Skeletal muscle tissue (tissue), 4 donors: ENCODE measurements around the gene PBX1. TPM values are rescaled to one million over a fixed set of nuclear protein-coding genes. Genes with fewer than 3 reads are reported as not detected.
A peak's percentile ranks its signal among the peaks of the same experiment; 100 is the strongest.

Experiments
- H3K27ac ChIP-seq: one replicate; pipeline ENCODE4 v1.7.0; 2013; ENCODE audit warnings: mild to moderate bottlenecking, low read depth, low read length, inconsistent platforms
- H3K27me3 ChIP-seq, 3 donors: one replicate each; pipeline ENCODE4 v1.7.0; 2013; ENCODE audit warnings: low read length in 3 of 3; ENCODE audit not compliant: control insufficient read depth in 3 of 3, insufficient read depth in 3 of 3
- H3K36me3 ChIP-seq, 3 donors: one replicate each; pipeline ENCODE4 v1.7.0; 2013; ENCODE audit warnings: low read length in 3 of 3; ENCODE audit not compliant: control insufficient read depth in 3 of 3, insufficient read depth in 3 of 3
- H3K4me1 ChIP-seq, 3 donors: one replicate each; pipeline ENCODE4 v1.7.0; 2013; ENCODE audit warnings: low read length in 3 of 3, mild to moderate bottlenecking in 3 of 3; ENCODE audit not compliant: control insufficient read depth in 3 of 3, insufficient read depth in 3 of 3
- H3K4me3 ChIP-seq, 3 donors: one replicate each; pipeline ENCODE4 v1.7.0; 2013; ENCODE audit warnings: low read length in 3 of 3
- H3K9ac ChIP-seq, 3 donors: one replicate each; pipeline ENCODE4 v1.7.0; 2013; ENCODE audit warnings: low read length in 3 of 3, mild to moderate bottlenecking in 3 of 3, moderate library complexity in 2 of 3, low read depth in 1 of 3
- H3K9me3 ChIP-seq, 3 donors: one replicate each; pipeline ENCODE4 v1.7.0; 2013; ENCODE audit warnings: low read length in 3 of 3; ENCODE audit not compliant: control insufficient read depth in 3 of 3
- total RNA-seq: library from RNA; depleted of rRNA; stranded (reverse); fragments of >200 nt; gene quantifications from one replicate; pipeline ENCODE4 v1.2.3, GENCODE V29; 2014
- donor health status: Osteomylitis.

Gene PBX1
- total RNA-seq, 1 donor from 2014 or later = 53.2 TPM

- no peaks in the 10 kb centered on the region for H3K27me3 ChIP-seq
- H3K36me3 ChIP-seq = peaks cover 0 to 3% (median 0%) of the 10 kb centered on the region in 3 donors
- peak overlapping the region in 1 of 3 donors; percentile 25 for H3K9ac ChIP-seq
- no peaks in the 10 kb centered on the region for H3K9me3 ChIP-seq
- peak overlapping the region; percentile 27 for H3K27ac ChIP-seq
- H3K4me3 ChIP-seq = no peak overlapping the region
- peaks cover 6 to 18% (median 14%) of the 10 kb centered on the region in 3 donors for H3K4me1 ChIP-seq
Observed at GRCh38 chr1:164576291-164577271, 17.6 kb downstream of the PBX1 start.

- no peak overlapping the region for H3K27ac ChIP-seq
- H3K4me3 ChIP-seq = no peak overlapping the region
- peaks cover 0 to 3% (median 0%) of the 10 kb centered on the region in 3 donors for H3K36me3 ChIP-seq
- no peak overlapping the region for H3K9ac ChIP-seq
- peaks cover 6 to 18% (median 14%) of the 10 kb centered on the region in 3 donors for H3K4me1 ChIP-seq
- H3K9me3 ChIP-seq = no peaks in the 10 kb centered on the region
- H3K27me3 ChIP-seq = no peaks in the 10 kb centered on the region
Observed at GRCh38 chr1:164577291-164577690, 18.3 kb downstream of the PBX1 start.

- Histone ChIP-seq H3K27me3 (no peaks in the 10 kb centered on the region), H3K36me3 (peaks cover 0 to 3% (median 0%) of the 10 kb centered on the region in 3 donors), H3K9me3 (no peaks in the 10 kb centered on the region), H3K9ac (peak overlapping the region in 1 of 3 donors; percentile 18), H3K27ac (no peak overlapping the region), H3K4me3 (no peak overlapping the region), H3K4me1 (peaks cover 6 to 20% (median 14%) of the 10 kb centered on the region in 3 donors)
Observed at GRCh38 chr1:164578479-164579200, 19.7 kb downstream of the PBX1 start.

- Histone ChIP-seq H3K4me1 (peaks cover 6 to 21% (median 11%) of the 10 kb centered on the region in 3 donors), H3K9me3 (no peaks in the 10 kb centered on the region), H3K36me3 (peaks cover 0 to 3% (median 0%) of the 10 kb centered on the region in 3 donors)
Observed at GRCh38 chr1:164579381-164579780, 20.4 kb downstream of the PBX1 start.

GRCh38 chr1:164581762-164582161 lies 22.8 kb downstream of the PBX1 start:
- no peaks in the 10 kb centered on the region for H3K27me3 ChIP-seq
- H3K4me1 ChIP-seq = peaks cover 6 to 29% (median 22%) of the 10 kb centered on the region in 3 donors
- no peak overlapping the region for H3K4me3 ChIP-seq
- H3K36me3 ChIP-seq = peaks cover 4 to 5% (median 5%) of the 10 kb centered on the region in 3 donors
- H3K27ac ChIP-seq = no peak overlapping the region
- H3K9me3 ChIP-seq = no peaks in the 10 kb centered on the region
- H3K9ac ChIP-seq = no peak overlapping the region

More at GRCh38 chr1:164579381-164579780, 20.4 kb downstream of the PBX1 start:
- Histone ChIP-seq H3K9ac (peak overlapping the region in 1 of 3 donors; percentile 17), H3K27me3 (no peaks in the 10 kb centered on the region), H3K4me3 (no peak overlapping the region), H3K27ac (no peak overlapping the region)

GRCh38 chr1:164583196-164583595 lies 24.2 kb downstream of the PBX1 start:
- Histone ChIP-seq H3K27me3 (no peaks in the 10 kb centered on the region), H3K36me3 (peaks cover 4 to 16% (median 5%) of the 10 kb centered on the region in 3 donors), H3K9me3 (no peaks in the 10 kb centered on the region), H3K9ac (no peak overlapping the region), H3K4me3 (no peak overlapping the region), H3K27ac (no peak overlapping the region), H3K4me1 (peaks cover 14 to 33% (median 26%) of the 10 kb centered on the region in 3 donors)

GRCh38 chr1:164583835-164584539 lies 25.0 kb downstream of the PBX1 start:
- H3K4me3 ChIP-seq = no peak overlapping the region
- no peak overlapping the region for H3K27ac ChIP-seq
- peaks cover 4 to 12% (median 5%) of the 10 kb centered on the region in 3 donors for H3K36me3 ChIP-seq
- H3K9me3 ChIP-seq = no peaks in the 10 kb centered on the region
- no peak overlapping the region for H3K9ac ChIP-seq
- peaks cover 12 to 26% (median 21%) of the 10 kb centered on the region in 3 donors for H3K4me1 ChIP-seq
- no peaks in the 10 kb centered on the region for H3K27me3 ChIP-seq

- Histone ChIP-seq H3K4me1 (peaks cover 11 to 28% (median 23%) of the 10 kb centered on the region in 3 donors), H3K27me3 (no peaks in the 10 kb centered on the region), H3K36me3 (peaks cover 4 to 12% (median 5%) of the 10 kb centered on the region in 3 donors), H3K4me3 (no peak overlapping the region), H3K9me3 (no peaks in the 10 kb centered on the region), H3K27ac (no peak overlapping the region), H3K9ac (no peak overlapping the region)
Observed at GRCh38 chr1:164586591-164586990, 27.6 kb downstream of the PBX1 start.
